Neural crest cell (in vitro differentiated cells): ENCODE measurements around the gene NELFCD. TPM values are rescaled to one million over a fixed set of nuclear protein-coding genes. Genes with fewer than 3 reads are reported as not detected.
A peak's percentile ranks its signal among the peaks of the same experiment; 100 is the strongest.

ENCODE experiments used
- DNase-seq: peaks from one replicate; pipeline ENCODE4 v3.0.0; 2021; ENCODE audit warnings: low read depth, mixed read lengths, low spot score
- H3K27ac Mint-ChIP-seq: one replicate; pipeline ENCODE4 v1.8.0; 2021; ENCODE audit warnings: mild to moderate bottlenecking, mixed read lengths; ENCODE audit not compliant: unreplicated experiment
- H3K27me3 Mint-ChIP-seq: 2 replicates; pipeline ENCODE4 v1.8.0; 2021; ENCODE audit warnings: low read depth, mild to moderate bottlenecking, mixed read lengths
- H3K36me3 Mint-ChIP-seq: 2 replicates; pipeline ENCODE4 v1.8.0; 2021; ENCODE audit warnings: low read depth, mild to moderate bottlenecking, mixed read lengths
- H3K4me1 Mint-ChIP-seq: 2 replicates; pipeline ENCODE4 v1.8.0; 2021; ENCODE audit warnings: mixed read lengths
- H3K4me3 Mint-ChIP-seq: one replicate; pipeline ENCODE4 v1.8.0; 2021; ENCODE audit warnings: mild to moderate bottlenecking, mixed read lengths
- H3K9me3 Mint-ChIP-seq: 2 replicates; pipeline ENCODE4 v1.8.0; 2021; ENCODE audit warnings: mixed read lengths
- total RNA-seq: library from RNA; stranded (reverse); gene quantifications from 2 replicates; pipeline ENCODE4 v1.2.1, GENCODE V29; 2021
- TF ChIP-seq, protein P1 (sequence below): fragments of 200-600 bp; sonication (generic); conservative IDR thresholded peaks from 2 replicates; pipeline ENCODE4 v1.5.0; 2021; ENCODE audit warnings: antibody characterized with exemption, mild to moderate bottlenecking

NELFCD gene
- total RNA-seq, 1 donor from 2014 or later: 117 TPM

DNA sequence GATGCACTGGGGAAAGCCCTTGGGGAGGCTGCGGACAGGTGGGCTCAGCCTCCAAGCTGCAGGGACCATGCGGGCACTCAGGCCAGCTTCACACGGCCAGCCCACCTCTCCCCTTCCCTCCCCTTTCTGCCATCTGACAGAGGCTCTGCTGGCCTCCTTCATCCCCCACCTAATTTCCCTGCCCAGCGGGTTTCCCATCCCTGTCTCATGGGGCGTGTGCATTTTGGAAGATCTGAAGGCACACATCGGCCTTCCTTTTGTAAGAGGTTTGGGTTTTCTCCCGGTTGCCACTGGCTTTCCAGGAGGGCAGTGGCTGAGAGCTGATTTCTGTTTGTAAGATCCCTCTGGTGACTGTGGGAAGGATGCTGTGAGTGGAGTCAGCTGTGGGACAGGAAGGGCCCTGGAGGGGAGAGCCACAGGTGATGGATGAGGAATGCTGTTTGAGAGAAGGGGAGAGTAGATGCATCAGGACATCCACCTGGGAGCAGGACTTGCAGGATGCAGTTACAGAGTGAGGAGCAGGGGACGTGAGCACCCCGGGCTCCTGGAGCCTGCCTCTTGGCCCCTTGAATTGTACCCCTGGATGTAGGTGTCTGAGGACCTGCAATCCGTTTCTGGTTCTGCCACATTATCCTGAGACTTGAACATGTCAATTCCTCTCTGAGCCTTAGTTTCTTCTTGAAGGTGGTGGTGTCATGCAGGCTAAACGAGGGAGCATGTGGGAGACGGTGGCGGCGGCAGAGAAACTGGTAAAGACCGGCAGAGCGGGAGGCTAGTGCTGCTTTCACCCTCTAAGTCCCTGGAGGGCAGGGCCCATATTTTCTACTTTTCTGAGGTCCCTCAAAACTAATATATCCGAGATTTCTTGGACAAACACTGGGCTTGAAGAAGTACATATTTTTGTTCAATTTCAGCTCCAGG lies 32.2 kb downstream of the NELFCD start:
- no peak overlapping the region for H3K27ac Mint-ChIP-seq
- DNase-seq: no peak
- H3K9me3 Mint-ChIP-seq: no peaks in the 10 kb centered on the region
- H3K4me3 Mint-ChIP-seq: no peak overlapping the region
- TF ChIP-seq, protein P1, sequence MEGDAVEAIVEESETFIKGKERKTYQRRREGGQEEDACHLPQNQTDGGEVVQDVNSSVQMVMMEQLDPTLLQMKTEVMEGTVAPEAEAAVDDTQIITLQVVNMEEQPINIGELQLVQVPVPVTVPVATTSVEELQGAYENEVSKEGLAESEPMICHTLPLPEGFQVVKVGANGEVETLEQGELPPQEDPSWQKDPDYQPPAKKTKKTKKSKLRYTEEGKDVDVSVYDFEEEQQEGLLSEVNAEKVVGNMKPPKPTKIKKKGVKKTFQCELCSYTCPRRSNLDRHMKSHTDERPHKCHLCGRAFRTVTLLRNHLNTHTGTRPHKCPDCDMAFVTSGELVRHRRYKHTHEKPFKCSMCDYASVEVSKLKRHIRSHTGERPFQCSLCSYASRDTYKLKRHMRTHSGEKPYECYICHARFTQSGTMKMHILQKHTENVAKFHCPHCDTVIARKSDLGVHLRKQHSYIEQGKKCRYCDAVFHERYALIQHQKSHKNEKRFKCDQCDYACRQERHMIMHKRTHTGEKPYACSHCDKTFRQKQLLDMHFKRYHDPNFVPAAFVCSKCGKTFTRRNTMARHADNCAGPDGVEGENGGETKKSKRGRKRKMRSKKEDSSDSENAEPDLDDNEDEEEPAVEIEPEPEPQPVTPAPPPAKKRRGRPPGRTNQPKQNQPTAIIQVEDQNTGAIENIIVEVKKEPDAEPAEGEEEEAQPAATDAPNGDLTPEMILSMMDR: no peak
- H3K36me3 Mint-ChIP-seq: no peaks in the 10 kb centered on the region
- H3K27me3 Mint-ChIP-seq: no peaks in the 10 kb centered on the region
- H3K4me1 Mint-ChIP-seq: peaks cover 39% of the 10 kb centered on the region

DNA sequence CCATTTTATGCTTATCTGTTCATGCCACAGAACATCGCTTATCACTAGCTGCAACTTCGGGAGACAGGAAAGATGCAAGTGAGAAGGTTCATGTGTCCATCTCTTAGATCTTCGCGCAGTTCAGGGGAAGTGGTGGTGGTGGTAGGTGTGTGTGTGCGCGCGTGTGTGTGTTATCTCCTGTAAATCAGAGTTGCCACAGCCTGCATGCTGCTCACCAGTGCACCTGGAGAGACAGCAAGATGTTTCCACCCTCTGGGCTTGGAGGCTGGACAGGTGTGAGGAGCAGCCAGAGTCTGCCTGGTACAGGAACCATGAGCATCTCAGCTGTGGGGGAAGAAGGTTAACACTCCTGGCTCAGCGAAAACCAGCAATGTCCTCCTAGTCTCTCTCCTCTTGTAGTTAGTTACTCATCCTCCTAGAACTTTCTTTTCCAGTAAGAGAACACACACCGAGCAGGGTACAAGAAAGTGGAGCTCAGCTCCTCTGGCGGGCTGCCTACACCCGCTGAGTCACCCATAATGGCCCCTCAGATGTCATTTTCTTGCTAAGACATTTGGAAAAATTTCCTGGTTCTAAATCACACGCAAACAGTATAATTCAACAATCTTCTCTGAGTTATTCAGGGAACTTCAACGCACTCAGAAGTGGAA lies 33.0 kb downstream of the NELFCD start:
- no peak overlapping the region for H3K27ac Mint-ChIP-seq
- no peak for DNase-seq

DNA sequence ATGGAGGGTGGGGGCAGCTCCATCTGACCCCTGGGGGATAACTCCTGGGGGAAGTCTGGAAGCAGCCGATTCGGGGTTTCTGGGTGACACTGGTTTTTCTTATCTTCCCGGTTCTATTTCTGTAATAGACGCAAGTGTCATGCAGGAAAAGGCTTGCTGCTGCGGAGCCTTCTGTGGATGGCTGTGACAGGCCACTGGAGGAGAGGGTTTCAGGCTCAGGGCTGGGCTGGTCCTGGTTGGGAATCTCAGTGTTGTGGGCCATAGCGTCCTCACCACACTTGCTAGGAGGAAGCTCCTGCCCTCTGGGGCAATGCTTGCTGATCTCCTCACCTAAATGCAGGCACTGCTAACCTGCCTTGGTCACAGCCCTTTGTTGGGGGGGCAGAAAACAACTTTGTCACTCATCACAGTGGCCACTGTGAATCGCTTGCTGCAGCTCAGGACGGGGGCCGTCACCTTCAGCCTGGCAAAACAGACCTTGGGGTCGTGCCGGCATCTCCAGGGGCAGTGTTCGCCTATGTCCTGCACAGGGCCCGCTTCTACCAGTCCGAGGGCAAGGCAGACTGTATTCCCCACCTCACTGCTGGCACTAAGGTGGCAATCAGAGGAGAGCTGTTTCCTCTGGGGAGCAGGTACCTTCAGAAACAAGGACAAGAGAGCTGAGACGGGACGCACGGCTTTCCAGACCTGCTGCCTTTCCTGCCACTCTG lies 33.8 kb downstream of the NELFCD start:
- H3K27me3 Mint-ChIP-seq: no peaks in the 10 kb centered on the region
- DNase-seq: no peak
- H3K36me3 Mint-ChIP-seq: no peaks in the 10 kb centered on the region
- H3K9me3 Mint-ChIP-seq: no peaks in the 10 kb centered on the region
- peak overlapping the region; percentile 24 for H3K27ac Mint-ChIP-seq
- peaks cover 32% of the 10 kb centered on the region for H3K4me1 Mint-ChIP-seq
- TF ChIP-seq, protein P1: no peak
- H3K4me3 Mint-ChIP-seq: no peak overlapping the region

More for the DNA sequence above, 33.0 kb downstream of the NELFCD start:
- no peaks in the 10 kb centered on the region for H3K36me3 Mint-ChIP-seq
- TF ChIP-seq, protein P1: no peak
- no peak overlapping the region for H3K4me3 Mint-ChIP-seq
- no peaks in the 10 kb centered on the region for H3K27me3 Mint-ChIP-seq
- H3K9me3 Mint-ChIP-seq: no peaks in the 10 kb centered on the region
- peaks cover 35% of the 10 kb centered on the region for H3K4me1 Mint-ChIP-seq

DNA sequence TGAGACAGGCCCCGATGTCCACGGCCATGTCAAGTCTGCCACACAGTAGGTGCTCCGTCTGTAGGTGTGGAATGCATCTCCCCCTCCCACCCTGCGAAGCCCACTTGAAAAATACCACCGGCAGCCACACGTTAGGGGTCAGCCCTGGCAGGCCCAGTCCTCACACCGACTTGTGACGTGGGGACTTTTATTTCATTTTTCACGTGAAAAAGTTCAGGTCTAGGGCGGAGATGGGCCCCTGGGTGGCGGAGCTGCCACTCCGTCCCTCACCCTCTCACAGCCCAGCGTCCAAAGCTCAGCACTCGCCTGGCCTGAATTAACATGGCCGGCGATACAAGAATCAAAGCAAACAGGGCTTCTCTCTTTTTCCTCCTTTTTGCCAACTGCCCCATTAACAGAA lies 34.4 kb downstream of the NELFCD start:
- TF ChIP-seq, protein P1: no peak
- Mint-ChIP-seq H3K4me1 (peaks cover 27% of the 10 kb centered on the region), H3K27me3 (no peaks in the 10 kb centered on the region), H3K36me3 (no peaks in the 10 kb centered on the region), H3K27ac (peak overlapping the region; percentile 24), H3K9me3 (no peaks in the 10 kb centered on the region), H3K4me3 (no peak overlapping the region)
- no peak for DNase-seq

DNA sequence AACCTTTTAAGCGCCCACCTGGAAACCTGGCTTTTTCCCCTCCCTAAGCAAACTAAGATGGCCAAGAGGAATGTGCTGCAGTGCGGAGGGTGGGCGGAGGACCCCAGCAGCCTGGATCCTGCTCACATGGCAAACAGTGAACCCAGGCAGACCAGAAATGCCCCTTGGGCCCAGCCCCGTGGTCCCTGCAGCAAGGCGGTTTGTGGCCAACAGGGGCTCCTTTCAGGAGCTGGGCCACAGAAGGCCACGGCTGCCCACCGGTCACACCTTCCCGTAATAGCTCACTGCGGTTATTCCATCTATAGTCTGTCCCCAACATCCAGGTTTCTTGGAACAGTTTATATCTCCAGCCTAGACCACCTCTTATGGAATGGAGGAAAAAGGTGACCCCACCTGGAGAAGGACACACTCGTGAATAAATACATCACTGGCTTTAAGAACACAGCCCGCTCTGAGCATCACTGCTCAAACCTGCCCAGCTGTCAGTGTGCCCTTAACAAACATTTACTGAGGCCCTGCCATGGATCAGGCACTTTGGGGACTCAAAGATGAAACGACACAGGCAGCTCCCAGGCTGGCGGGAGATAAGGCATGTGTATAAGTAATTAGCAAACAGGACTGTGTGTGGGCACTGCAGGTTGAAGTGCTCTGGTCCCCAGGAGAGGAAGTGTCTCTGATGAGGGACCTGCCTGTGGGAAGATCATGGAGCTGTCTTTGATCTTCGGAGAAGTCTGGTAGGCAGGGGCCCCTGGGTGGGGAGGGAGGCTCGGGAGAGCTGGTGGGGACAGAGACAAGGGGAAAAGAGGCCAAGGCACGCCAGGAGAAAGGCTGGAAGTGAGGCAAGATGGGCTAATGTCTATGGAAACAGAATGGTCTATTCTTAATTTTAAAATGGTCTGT lies 35.0 kb downstream of the NELFCD start:
- TF ChIP-seq, protein P1: no peak
- peaks cover 26% of the 10 kb centered on the region for H3K4me1 Mint-ChIP-seq

More for the DNA sequence above, 35.0 kb downstream of the NELFCD start:
- Mint-ChIP-seq H3K4me3 (no peak overlapping the region), H3K9me3 (no peaks in the 10 kb centered on the region), H3K36me3 (no peaks in the 10 kb centered on the region), H3K27ac (peak overlapping the region; percentile 79), H3K27me3 (no peaks in the 10 kb centered on the region)
- DNase-seq: no peak
